Mesendoderm (in vitro differentiated cells): ENCODE measurements around the gene ZSCAN26. TPM values are rescaled to one million over a fixed set of nuclear protein-coding genes. Genes with fewer than 3 reads are reported as not detected.

ENCODE experiments used
- small RNA-seq: library from polyadenylated mRNA; stranded (forward); fragments of <200 nt; extraction: miRNeasy Mini kit (QIAGEN cat#:217004); gene quantifications from one replicate; pipeline ENCODE3, GENCODE V24; 2013; ENCODE audit not compliant: insufficient read depth

The ZSCAN26 gene

Small RNA genes within 50 kb of the gene (small RNA-seq; reads per million reads assigned to genes)
- gene AL021997.1 (not detected), gene AL021997.2 (not detected)
